HEK293 (cell line): ENCODE measurements around the gene CDH22.

Experiments
- CTCF ChIP-seq: fragments of 450-650 bp; formaldehyde crosslinking; IDR thresholded peaks from 2 replicates; pipeline ENCODE4 v1.5.1; 2016; ENCODE audit warnings: missing biosample characterization, missing genetic modification characterization
- ZNF701 ChIP-seq: fragments of 450-650 bp; formaldehyde crosslinking; IDR thresholded peaks from 2 replicates; pipeline ENCODE4 v1.5.1; 2016; ENCODE audit warnings: missing biosample characterization, missing genetic modification characterization
- TF ChIP-seq, protein P1 (sequence below): fragments of 450-650 bp; formaldehyde crosslinking; IDR thresholded peaks from 2 replicates; pipeline ENCODE4 v1.5.1; 2016; ENCODE audit warnings: missing biosample characterization, missing genetic modification characterization

- TF ChIP-seq CTCF (tag by site-specific recombination) (no peak), ZNF701 (tag by site-specific recombination) (no peak)
- TF ChIP-seq, protein P1, sequence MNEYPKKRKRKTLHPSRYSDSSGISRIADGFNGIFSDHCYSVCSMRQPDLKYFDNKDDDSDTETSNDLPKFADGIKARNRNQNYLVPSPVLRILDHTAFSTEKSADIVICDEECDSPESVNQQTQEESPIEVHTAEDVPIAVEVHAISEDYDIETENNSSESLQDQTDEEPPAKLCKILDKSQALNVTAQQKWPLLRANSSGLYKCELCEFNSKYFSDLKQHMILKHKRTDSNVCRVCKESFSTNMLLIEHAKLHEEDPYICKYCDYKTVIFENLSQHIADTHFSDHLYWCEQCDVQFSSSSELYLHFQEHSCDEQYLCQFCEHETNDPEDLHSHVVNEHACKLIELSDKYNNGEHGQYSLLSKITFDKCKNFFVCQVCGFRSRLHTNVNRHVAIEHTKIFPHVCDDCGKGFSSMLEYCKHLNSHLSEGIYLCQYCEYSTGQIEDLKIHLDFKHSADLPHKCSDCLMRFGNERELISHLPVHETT = no peak
These were observed 68.2 kb downstream of the CDH22 start for GRCh38 chr20:46240065-46240464.
